T-helper 1 cell treated with Interleukin-12 subunit alpha and Interleukin-12 subunit beta and Interleukin-4 antibody, amounts not matched to agents 30 μg/mL and 1 μg/mL, for 36 hours (primary cell): ENCODE measurements around the gene SIDT2.

Experiments used
- H3K27ac Mint-ChIP-seq: one replicate; pipeline ENCODE4 v1.8.0; 2021; ENCODE audit warnings: mild to moderate bottlenecking, mixed read lengths
- H3K27me3 Mint-ChIP-seq: one replicate; pipeline ENCODE4 v1.8.0; 2021; ENCODE audit warnings: low read depth, mixed read lengths
- H3K36me3 Mint-ChIP-seq: one replicate; pipeline ENCODE4 v1.8.0; 2021; ENCODE audit warnings: low read depth, mixed read lengths
- H3K4me1 Mint-ChIP-seq: one replicate; pipeline ENCODE4 v1.8.0; 2021; ENCODE audit warnings: low read depth, mixed read lengths
- H3K4me3 Mint-ChIP-seq: one replicate; pipeline ENCODE4 v1.8.0; 2021; ENCODE audit warnings: mild to moderate bottlenecking, moderate library complexity, mixed read lengths
- H3K9me3 Mint-ChIP-seq: one replicate; pipeline ENCODE4 v1.8.0; 2021; ENCODE audit warnings: mixed read lengths

Gene SIDT2

DNA sequence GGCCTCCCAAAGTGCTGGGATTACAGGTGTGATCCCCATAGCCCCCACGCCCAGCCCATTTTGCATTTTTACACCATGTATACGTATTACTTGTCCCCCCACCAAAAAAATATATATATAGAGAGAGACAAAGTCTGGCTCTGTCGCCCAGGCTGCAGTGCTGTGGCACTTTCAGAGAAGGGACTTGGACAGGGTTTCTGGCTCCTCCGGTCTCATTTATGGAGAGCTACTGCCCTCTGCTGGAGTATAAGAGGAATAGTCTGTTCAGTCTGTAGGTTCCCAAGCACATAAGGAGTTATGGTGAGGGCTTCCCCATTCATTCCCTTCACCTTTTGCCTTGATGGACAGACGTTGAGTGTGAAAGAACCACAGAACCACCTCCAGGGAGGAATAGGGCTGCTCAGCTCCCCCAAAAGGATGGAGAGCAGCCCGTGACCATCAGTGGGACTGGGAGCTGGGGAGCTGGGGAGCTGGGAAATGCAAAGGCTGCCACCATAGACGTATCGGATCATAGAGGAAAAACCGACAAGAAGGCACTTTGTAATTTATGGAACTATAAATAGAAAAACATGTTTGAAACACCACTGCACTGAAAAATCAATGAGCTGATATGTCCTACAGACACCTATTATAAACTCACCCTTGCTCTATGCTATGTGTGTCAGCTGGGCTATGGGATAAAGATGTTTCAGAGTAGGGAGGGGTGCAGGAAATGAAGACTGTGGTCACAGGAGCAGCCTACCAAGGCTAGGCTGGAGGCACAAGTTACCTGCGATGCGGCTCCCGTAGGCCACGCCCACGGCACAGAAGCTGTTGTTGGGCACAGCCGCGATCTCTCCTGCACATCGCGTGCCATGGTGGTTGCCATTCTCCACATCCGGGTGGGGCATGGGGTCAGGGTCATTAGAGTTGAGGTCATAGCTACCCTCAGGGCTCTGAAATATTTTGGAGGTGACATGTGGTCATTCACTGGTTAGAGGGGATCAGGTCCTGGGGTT lies 48.1 kb downstream of the SIDT2 start:
- Mint-ChIP-seq H3K4me1 (peaks cover 34% of the 10 kb centered on the region), H3K36me3 (peaks cover 58% of the 10 kb centered on the region), H3K27ac (no peak overlapping the region), H3K27me3 (no peaks in the 10 kb centered on the region), H3K9me3 (no peaks in the 10 kb centered on the region), H3K4me3 (no peak overlapping the region)

DNA sequence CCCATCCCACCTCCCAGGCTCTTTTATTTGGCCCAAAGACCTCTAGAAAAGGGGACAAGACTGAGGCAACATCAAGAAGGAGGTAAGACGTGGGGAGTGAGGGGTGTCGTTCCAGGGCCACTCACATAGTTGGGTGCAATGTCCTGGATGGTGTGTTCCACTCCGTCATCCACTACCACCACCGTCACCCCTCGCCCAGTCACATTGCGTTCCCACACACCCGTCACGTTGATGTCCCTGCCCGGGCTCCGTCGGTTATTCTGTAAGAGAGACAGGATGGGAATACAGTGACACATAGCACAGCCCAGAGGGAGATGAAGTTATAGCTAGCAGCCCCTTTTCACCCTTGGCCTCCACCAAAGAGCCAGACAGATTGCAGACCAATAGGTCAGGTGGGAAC lies 49.5 kb downstream of the SIDT2 start:
- peak overlapping the region; percentile 39 for H3K4me3 Mint-ChIP-seq
- peaks cover 52% of the 10 kb centered on the region for H3K36me3 Mint-ChIP-seq
- peak overlapping the region; percentile 55 for H3K27ac Mint-ChIP-seq
- no peaks in the 10 kb centered on the region for H3K27me3 Mint-ChIP-seq
- peaks cover 36% of the 10 kb centered on the region for H3K4me1 Mint-ChIP-seq
- no peaks in the 10 kb centered on the region for H3K9me3 Mint-ChIP-seq

DNA sequence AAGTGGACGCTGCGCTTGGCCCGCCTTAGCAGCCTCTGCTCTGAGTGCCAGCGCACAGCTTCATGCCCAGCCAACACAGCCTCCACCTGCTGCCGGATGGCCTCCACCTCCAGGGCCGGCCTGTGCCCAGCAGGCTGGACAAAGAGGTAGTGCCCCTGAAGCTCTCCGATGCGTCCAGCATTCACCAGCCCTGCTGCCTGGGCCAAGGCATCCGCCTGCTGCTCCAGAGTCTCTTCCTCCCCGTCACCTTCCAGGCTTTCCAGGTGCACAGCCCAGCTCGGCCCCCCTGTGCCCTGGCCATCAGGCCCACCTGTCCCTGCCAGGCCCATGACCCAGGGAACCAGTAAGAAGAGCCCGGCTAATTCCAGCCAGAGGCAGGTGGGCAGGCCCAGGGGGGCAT lies 50.9 kb downstream of the SIDT2 start:
- H3K27ac Mint-ChIP-seq, result peak overlapping the region; percentile 96
- peaks cover 49% of the 10 kb centered on the region for H3K4me1 Mint-ChIP-seq
- H3K9me3 Mint-ChIP-seq, result no peaks in the 10 kb centered on the region

DNA sequence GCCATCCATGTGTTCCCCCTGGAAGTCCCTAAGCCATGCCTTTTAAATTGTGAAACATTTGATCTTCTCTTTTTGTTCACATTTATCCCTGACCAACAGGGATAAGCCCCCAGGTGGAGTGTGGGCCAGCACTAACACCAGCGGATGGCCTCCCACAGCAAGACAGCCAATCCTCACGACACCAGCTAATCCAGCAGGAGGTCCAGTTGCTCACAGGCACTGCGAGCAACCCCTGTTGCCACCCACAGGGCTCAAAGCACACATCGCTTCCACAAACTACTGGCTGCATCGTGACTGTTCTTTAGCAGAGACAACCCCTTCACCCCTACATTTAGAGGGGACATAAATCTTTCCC lies 51.4 kb downstream of the SIDT2 start:
- peak overlapping the region; percentile 91 for H3K4me3 Mint-ChIP-seq
- H3K27me3 Mint-ChIP-seq, result no peaks in the 10 kb centered on the region
- peaks cover 41% of the 10 kb centered on the region for H3K36me3 Mint-ChIP-seq
- peaks cover 50% of the 10 kb centered on the region for H3K4me1 Mint-ChIP-seq
- peak overlapping the region; percentile 96 for H3K27ac Mint-ChIP-seq
- H3K9me3 Mint-ChIP-seq, result no peaks in the 10 kb centered on the region

More for the DNA sequence above, 50.9 kb downstream of the SIDT2 start:
- H3K4me3 Mint-ChIP-seq, result peak overlapping the region; percentile 91
- peaks cover 46% of the 10 kb centered on the region for H3K36me3 Mint-ChIP-seq
- no peaks in the 10 kb centered on the region for H3K27me3 Mint-ChIP-seq

DNA sequence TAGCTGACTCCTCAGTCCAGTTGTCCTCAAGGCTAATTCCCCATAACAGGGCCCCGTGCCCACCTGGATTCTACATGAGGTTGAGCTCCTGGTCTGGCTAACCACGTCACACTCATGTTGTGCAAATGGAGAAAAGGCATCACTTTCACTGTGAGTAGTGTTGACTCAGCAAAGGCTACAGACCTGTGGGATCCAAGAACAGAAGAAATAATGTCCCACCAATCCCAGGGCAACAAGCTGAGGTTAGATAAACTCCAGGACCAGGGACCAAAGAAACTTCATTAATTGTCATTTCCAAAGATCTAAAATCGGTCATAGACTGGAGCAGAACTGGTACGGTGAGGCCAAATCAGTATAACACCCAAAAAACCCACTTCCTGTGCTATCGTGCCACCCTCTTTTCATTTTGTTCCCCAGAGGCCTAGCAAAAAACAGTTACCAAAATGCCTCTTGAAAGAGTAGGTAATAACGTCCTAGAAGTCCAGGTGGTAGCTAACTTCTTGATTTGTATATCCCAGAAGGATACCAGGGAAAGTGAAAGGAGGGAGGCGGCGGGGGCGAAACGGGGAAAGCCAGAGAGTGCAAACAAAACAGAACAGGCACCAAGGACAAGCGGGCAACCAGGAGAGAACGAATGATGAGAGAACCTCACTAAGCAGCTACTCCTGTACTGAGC lies 51.9 kb downstream of the SIDT2 start:
- Mint-ChIP-seq H3K9me3 (no peaks in the 10 kb centered on the region), H3K27me3 (no peaks in the 10 kb centered on the region), H3K27ac (peak overlapping the region; percentile 96), H3K4me1 (peaks cover 50% of the 10 kb centered on the region), H3K36me3 (peaks cover 37% of the 10 kb centered on the region), H3K4me3 (peak overlapping the region; percentile 91)

DNA sequence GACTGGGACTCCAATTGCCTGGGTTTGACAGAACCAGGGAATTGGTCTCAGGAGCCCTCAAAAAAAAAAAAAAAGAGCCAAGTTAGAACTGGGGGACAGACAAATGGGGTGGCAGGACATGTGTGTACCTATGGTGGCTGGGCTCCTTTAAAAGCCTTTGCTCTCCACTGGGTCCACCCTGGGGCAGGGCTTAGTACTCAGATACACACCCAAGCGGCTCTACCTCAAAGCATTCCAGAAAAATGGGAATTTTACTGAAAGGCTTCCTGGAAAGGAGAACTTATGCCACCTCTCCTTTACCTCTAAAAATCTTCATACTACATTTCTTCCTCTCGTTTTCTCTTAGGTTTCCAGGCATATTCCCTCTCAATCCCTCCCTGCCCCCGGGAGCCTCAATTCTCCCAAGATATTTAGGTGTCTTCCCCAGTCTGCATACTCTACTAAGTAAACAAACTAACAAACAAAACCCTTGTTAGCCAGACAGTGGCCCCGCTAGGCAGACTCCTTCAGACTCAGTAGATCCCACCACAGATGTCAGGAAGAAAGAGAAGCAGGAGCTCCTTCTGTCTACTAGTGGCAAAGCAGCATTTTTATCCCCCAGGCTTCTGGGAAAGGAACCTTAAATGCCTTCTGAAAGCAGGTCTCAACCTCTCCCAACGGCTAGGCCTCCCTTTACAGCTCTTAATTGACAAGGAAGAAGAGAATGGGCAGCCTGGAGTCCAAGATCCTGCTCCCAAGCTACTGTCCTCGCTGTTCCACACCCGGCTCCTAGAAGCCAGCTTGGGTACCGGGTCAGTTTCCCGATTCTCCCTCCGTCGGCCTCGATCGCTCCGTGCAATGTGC lies 52.7 kb downstream of the SIDT2 start:
- Mint-ChIP-seq H3K36me3 (peaks cover 36% of the 10 kb centered on the region), H3K4me3 (peak overlapping the region; percentile 91)

DNA sequence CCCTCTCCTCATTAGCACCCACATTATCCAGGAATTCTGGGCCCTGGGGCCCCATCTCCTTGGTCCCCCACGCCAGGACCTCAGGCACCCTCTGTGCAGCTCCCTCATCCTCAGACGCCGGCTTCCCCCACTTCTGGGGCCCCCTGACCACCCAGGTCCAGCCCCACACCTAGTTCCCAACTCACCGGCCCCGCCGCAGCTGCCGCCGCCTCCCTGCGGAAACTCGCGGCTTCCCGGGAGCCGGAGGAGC lies 53.2 kb downstream of the SIDT2 start, which contains the start of gene PCSK7:
TSS of gene PCSK7 (minus strand) at position 232 of the 250 bp plus-strand sequence. CDS start 2,229 bp downstream, outside the sequence.
- H3K36me3 Mint-ChIP-seq, result peaks cover 30% of the 10 kb centered on the region
- H3K27ac Mint-ChIP-seq, result peak within 1 kb of the TSS; percentile 99
- H3K9me3 Mint-ChIP-seq, result no peaks in the 10 kb centered on the region
- peak within 1 kb of the TSS; percentile 96 for H3K4me3 Mint-ChIP-seq
- H3K4me1 Mint-ChIP-seq, result peaks cover 45% of the 10 kb centered on the region
- no peaks in the 10 kb centered on the region for H3K27me3 Mint-ChIP-seq

More for the DNA sequence above, 52.7 kb downstream of the SIDT2 start:
- Mint-ChIP-seq H3K27ac (peak overlapping the region; percentile 96), H3K4me1 (peaks cover 50% of the 10 kb centered on the region), H3K9me3 (no peaks in the 10 kb centered on the region), H3K27me3 (no peaks in the 10 kb centered on the region)

DNA sequence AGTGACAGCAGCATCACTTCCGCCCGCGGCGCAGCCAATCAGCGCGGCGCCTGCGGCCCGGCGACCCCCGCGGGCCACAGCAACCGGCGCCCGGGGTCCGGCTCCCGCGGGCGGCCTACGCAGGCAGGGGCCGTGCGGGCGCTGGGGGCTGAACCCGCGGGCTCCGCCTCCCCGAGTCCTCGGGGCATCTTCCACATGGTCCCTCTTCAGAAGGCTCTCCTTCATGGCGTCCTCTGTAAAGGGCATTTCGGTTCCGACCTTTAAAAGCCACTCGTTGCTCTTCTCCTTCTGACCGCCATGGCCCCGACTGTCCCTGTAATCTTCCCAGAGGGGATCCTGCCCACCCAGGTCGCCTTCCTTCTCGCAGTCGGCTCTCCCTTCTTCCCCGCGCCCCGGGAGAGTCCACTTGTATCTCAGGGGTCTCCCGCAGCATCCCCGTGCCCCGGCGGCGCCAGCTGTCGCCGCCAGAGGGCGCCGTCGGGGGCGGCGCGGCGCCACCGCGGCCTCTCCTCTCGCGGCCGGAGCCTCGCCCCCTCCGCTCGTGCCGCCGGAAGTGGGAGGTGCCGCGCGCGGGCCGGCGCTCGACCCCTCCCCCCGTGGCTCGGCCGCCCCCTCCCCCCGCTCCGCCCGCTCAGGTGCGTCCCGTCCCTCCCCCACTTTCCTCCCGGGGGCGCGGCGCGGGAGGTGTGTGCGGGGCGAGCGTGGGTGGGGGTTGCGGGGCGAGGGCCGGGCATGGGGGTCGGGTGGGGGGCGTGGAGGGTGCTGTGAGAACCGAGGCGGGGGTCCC lies 53.7 kb downstream of the SIDT2 start, which contains the start of gene RNF214:
TSS of gene RNF214 (plus strand) at position 580 of the 787 bp plus-strand sequence. CDS start 1,602 bp downstream, outside the sequence.
- Mint-ChIP-seq H3K4me1 (peaks cover 40% of the 10 kb centered on the region), H3K27me3 (no peaks in the 10 kb centered on the region)

DNA sequence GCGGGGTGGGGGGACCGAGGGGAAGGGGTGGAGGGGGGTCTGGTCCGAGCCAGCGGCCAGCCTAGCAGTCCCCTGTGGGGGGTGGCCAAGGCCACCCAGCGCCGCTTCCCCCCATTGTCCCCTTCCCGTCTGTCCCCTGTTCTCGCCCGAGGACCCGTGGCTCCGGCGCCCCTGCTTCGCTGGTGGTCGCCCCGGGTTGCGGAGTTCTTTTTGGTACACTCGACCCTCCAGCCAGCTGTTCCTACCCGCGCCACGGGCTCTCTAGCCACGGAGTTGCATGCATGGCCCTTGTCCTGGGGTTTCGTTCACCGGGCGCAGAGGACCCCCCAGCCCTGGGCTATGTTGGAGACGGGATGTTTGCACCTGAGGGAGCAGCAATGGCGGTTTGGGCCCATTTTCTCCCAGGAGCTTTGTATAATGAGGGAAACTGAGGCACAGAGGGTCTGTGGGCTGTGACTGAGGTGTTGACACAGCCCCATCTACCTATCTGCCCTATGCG lies 54.4 kb downstream of the SIDT2 start:
- peak overlapping the region; percentile 75 for H3K27ac Mint-ChIP-seq
- peaks cover 40% of the 10 kb centered on the region for H3K4me1 Mint-ChIP-seq
- no peaks in the 10 kb centered on the region for H3K9me3 Mint-ChIP-seq
- no peaks in the 10 kb centered on the region for H3K27me3 Mint-ChIP-seq
- H3K36me3 Mint-ChIP-seq, result peaks cover 22% of the 10 kb centered on the region
- peak overlapping the region; percentile 80 for H3K4me3 Mint-ChIP-seq

More for the DNA sequence above, 53.7 kb downstream of the SIDT2 start, which contains the start of gene RNF214:
- H3K4me3 Mint-ChIP-seq, result peak within 1 kb of the TSS; percentile 96
- H3K27ac Mint-ChIP-seq, result peak within 1 kb of the TSS; percentile 99
- H3K9me3 Mint-ChIP-seq, result no peaks in the 10 kb centered on the region
- peaks cover 26% of the 10 kb centered on the region for H3K36me3 Mint-ChIP-seq

DNA sequence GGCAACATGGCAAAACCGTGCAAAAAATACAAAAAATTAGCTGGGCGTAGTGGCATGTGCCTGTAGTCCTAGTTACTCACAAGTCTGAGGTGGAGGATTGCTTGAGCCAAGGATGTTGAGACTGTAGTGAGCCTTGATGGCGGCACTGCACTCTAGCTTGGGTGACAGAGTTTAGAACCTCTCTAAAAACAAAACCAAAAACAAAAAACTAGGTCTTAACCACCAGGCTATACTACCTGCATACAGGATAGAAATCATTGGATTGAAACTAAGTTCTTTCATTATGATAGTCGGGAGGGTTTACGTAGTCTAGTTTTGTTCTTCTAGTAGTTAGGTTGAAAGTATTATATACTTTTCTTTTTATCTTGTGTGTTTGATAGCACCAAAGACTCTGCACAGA lies 59.7 kb downstream of the SIDT2 start:
- Mint-ChIP-seq H3K4me1 (peaks cover 12% of the 10 kb centered on the region), H3K4me3 (no peak overlapping the region), H3K27me3 (no peaks in the 10 kb centered on the region), H3K27ac (no peak overlapping the region), H3K36me3 (peaks cover 10% of the 10 kb centered on the region), H3K9me3 (no peaks in the 10 kb centered on the region)

DNA sequence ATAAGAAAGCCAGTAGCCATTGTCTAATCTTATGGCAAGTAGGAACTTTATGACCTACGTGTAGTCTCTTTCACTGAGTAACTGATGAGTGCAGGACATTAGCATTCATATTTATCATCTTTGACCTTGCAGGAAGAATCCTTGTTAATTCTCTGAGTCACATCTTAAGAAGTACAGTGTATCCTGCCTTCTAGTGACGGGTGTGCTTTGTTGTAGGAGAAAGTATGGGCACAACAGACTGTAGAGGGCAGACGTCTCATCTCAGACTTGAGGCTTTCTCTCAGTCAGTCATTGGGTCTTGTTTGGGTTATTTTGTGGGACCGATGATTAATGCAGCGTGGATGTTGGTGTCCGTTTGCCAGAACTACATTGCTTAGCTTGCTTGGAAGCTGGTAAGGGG lies 60.8 kb downstream of the SIDT2 start:
- no peak overlapping the region for H3K4me3 Mint-ChIP-seq
- peaks cover 11% of the 10 kb centered on the region for H3K36me3 Mint-ChIP-seq
- H3K9me3 Mint-ChIP-seq, result no peaks in the 10 kb centered on the region
- H3K27ac Mint-ChIP-seq, result no peak overlapping the region
- no peaks in the 10 kb centered on the region for H3K27me3 Mint-ChIP-seq
- peaks cover 1% of the 10 kb centered on the region for H3K4me1 Mint-ChIP-seq
